Body of pancreas (tissue), 4 donors: ENCODE measurements around the gene YWHAG. TPM values are rescaled to one million over a fixed set of nuclear protein-coding genes. Genes with fewer than 3 reads are reported as not detected.
"Not testable (repeated sequence)": the region's sequence is repeated elsewhere in the genome, so short reads cannot be mapped to it uniquely, and the experiment has no call there.

Source experiments
- ATAC-seq: fragments of 150-250 bp; one replicate; pipeline ENCODE4 v1.9.1; 2016
- DNase-seq, 4 donors: peaks; one replicate each; pipeline ENCODE4 v3.0.0-alpha.2; 2019
- H3K27ac ChIP-seq, 4 donors: fragments of 200-600 bp; sonication (generic); 1 replicate in 3 of 4; 2 replicates in 1 of 4; pipeline versions ENCODE4 v1.5.1 to v1.6.1; 2016 to 2019; ENCODE audit warnings: mild to moderate bottlenecking in 1 of 4, mixed read lengths in 1 of 4, moderate library complexity in 1 of 4
- H3K27me3 ChIP-seq, 2 donors: fragments of 200-600 bp; sonication (generic); one replicate each; pipeline ENCODE4 v1.6.0; 2016; ENCODE audit warnings: mild to moderate bottlenecking in 1 of 2
- H3K36me3 ChIP-seq, 2 donors: fragments of 200-600 bp; sonication (generic); replicated peaks in 1 of 2; 2 replicates each; pipeline ENCODE4 v1.5.1; 2016; ENCODE audit warnings: low read depth in 2 of 2; ENCODE audit not compliant: insufficient read depth in 1 of 2
- H3K4me1 ChIP-seq: fragments of 200-600 bp; sonication (generic); one replicate; pipeline ENCODE4 v1.6.0; 2016
- H3K4me3 ChIP-seq, 2 donors: fragments of 200-600 bp; sonication (generic); 1 replicate in 1 of 2; 2 replicates in 1 of 2; pipeline ENCODE4 v1.5.1; 2016 to 2019
- H3K9me3 ChIP-seq, 3 donors: fragments of 200-600 bp; sonication (generic); 1 replicate in 2 of 3; 2 replicates in 1 of 3; pipeline ENCODE4 v1.5.1; 2016
- POLR2A ChIP-seq, 3 donors: fragments of 450-650 bp; IDR thresholded peaks; one replicate each; pipeline ENCODE4 v1.6.1; 2016; ENCODE audit warnings: antibody characterized with exemption in 3 of 3, mild to moderate bottlenecking in 2 of 3
- WGBS, 2 donors: methylation state at CpG; one replicate each; pipeline ENCODE4 v1.1.5; 2017; 5-methylcytosine and 5-hydroxymethylcytosine counted together
- intact Hi-C: fragments of 100-400 bp; cut with DNase I; formaldehyde crosslinking; loops from one replicate; pipeline ENCODE4 v1.15.1; 2023
- total RNA-seq, 2 donors: library from RNA; depleted of rRNA; stranded (reverse); fragments of >200 nt; gene quantifications; one replicate each; pipeline ENCODE4 v1.1.0, GENCODE V29; 2016
- TF ChIP-seq, protein P1 (sequence below), 7 experiments: fragments of 450-650 bp in 4 of 7; fragments of 200-600 bp in 3 of 7; sonication (generic) in 3 of 7; IDR thresholded peaks; one replicate each; pipeline ENCODE4 v1.5.1; 2016 to 2019; ENCODE audit warnings: antibody characterized with exemption in 7 of 7

YWHAG gene
- total RNA-seq, 2 donors from 2014 or later = 24.1 to 60.0 TPM

GRCh38 chr7:76390092-76390491 lies 31.3 kb upstream of the YWHAG start:
- Histone ChIP-seq H3K9me3 (no peaks in the 10 kb centered on the region), H3K27ac (no peak overlapping the region), H3K36me3 (no peaks in the 10 kb centered on the region), H3K4me3 (no peak overlapping the region), H3K4me1 (peaks cover 22% of the 10 kb centered on the region), H3K27me3 (no peaks in the 10 kb centered on the region)
- no peak for TF ChIP-seq POLR2A (IDR thresholded peaks at IDR 0.05)
- TF ChIP-seq, protein P1, sequence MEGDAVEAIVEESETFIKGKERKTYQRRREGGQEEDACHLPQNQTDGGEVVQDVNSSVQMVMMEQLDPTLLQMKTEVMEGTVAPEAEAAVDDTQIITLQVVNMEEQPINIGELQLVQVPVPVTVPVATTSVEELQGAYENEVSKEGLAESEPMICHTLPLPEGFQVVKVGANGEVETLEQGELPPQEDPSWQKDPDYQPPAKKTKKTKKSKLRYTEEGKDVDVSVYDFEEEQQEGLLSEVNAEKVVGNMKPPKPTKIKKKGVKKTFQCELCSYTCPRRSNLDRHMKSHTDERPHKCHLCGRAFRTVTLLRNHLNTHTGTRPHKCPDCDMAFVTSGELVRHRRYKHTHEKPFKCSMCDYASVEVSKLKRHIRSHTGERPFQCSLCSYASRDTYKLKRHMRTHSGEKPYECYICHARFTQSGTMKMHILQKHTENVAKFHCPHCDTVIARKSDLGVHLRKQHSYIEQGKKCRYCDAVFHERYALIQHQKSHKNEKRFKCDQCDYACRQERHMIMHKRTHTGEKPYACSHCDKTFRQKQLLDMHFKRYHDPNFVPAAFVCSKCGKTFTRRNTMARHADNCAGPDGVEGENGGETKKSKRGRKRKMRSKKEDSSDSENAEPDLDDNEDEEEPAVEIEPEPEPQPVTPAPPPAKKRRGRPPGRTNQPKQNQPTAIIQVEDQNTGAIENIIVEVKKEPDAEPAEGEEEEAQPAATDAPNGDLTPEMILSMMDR (IDR thresholded peaks at IDR 0.05) = no peak
- no peak for DNase-seq
- intact Hi-C loops = loop anchor here (5.0 kb wide), 1 partner anchor 38 kb away; no protein-coding TSS in a partner anchor
- ATAC-seq = no peak
- WGBS, 2 donors = 94 to 100% methylated on average over 1 to 13 of the region's 13 CpGs

- DNase-seq, H3K27me3 ChIP-seq, H3K4me3 ChIP-seq, H3K36me3 ChIP-seq, H3K9me3 ChIP-seq, ATAC-seq, H3K27ac ChIP-seq, intact Hi-C loops: not testable (repeated sequence)
- peaks cover 12% of the 10 kb centered on the region for H3K4me1 ChIP-seq
- 91 to 95% methylated on average over 6 of the region's 6 CpGs for WGBS, 2 donors
Observed at GRCh38 chr7:76387789-76388188, 29.0 kb upstream of the YWHAG start.

DNA sequence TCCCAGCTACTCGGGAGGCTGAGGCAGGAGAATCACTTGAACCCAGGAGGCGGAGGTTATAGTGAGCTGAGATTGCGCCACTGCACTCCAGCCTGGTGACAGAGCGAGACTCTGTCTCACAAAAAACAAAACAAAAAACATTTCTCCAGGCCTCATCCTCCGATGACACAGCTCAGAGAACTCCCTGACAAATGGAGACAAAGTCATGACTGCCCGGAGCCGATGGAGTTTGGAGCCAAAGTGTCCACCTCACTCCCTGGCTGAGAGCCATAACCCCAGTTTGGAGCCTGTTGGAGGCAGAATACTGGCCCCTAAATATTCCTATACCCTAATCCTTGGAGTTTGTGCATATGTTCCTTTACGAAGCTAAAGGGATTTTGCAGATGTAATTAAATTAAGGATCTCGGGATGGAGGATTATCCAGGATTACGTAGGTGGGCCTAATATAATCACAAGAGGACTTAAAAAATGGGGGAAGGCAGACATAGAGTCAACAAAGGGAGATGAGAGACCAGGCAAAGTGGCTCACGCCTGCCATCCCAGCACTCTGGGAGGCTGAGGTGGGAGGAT lies 28.0 kb upstream of the YWHAG start:
- H3K4me1 ChIP-seq = peaks cover 2% of the 10 kb centered on the region
- intact Hi-C loops = no loop called here
- H3K4me3 ChIP-seq = no peak overlapping the region
- H3K27ac ChIP-seq = no peak overlapping the region
- 90 to 96% methylated on average over 10 to 11 of the region's 11 CpGs for WGBS, 2 donors
- DNase-seq (no peak), ATAC-seq (no peak)
- H3K36me3 ChIP-seq = no peaks in the 10 kb centered on the region
- no peak for TF ChIP-seq POLR2A (IDR thresholded peaks at IDR 0.05)
- TF ChIP-seq, protein P1 (IDR thresholded peaks at IDR 0.05) = no peak
- H3K9me3 ChIP-seq = no peaks in the 10 kb centered on the region
- no peaks in the 10 kb centered on the region for H3K27me3 ChIP-seq

DNA sequence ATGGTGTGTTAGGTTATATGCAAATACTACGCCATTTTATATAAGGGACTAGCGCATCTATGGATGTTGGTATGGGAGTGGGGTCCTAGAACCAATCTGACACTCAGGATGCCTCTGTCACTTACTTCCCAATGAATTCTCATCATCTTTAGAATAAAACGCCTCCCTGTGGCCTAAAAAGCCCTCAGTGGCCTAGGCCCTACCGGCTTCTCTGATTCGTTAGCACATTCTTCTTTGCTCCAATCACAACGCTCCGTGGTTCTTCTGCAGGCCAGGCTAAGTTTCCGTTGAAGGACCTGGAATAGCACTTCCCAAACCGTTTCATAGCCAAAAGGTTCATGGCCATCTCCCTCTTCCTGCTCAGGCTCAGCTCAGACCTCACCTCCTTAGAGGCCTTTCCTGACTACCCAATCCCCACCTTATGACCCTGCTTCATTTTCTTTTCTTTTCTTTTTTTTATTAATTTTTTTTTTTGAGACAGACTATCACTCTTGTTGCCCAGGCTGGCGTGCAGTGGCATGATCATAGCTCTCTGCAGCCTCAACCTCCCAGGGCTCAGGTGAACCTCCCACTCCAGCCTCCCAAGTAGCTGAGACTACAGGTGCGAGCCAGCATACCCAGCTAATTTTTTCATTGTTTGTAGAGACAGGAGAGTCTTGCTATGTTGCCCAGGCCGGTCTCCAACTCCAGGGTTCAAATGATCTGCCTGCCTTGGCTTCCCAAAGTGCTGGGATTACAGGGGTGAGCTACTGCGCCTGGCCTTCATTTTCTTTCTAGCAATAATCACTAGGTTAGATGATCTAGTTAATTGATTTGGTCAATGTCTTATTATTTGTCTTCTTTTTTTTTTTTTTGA lies 24.5 kb upstream of the YWHAG start:
- H3K36me3 ChIP-seq = no peaks in the 10 kb centered on the region
- peaks cover 17% of the 10 kb centered on the region for H3K4me1 ChIP-seq
- ATAC-seq (no peak), DNase-seq (no peak)
- WGBS, 2 donors = 82 to 84% methylated on average over 13 of the region's 13 CpGs
- no peak for TF ChIP-seq POLR2A (IDR thresholded peaks at IDR 0.05)
- TF ChIP-seq, protein P1 (IDR thresholded peaks at IDR 0.05) = no peak
- intact Hi-C loops = no loop called here
- no peaks in the 10 kb centered on the region for H3K9me3 ChIP-seq
- no peaks in the 10 kb centered on the region for H3K27me3 ChIP-seq
- H3K4me3 ChIP-seq = no peak overlapping the region
- H3K27ac ChIP-seq = no peak overlapping the region

- intact Hi-C loops = no loop called here
- ATAC-seq (no peak), DNase-seq (no peak)
- no peaks in the 10 kb centered on the region for H3K27me3 ChIP-seq
- no peak overlapping the region for H3K27ac ChIP-seq
- no peaks in the 10 kb centered on the region for H3K9me3 ChIP-seq
- peaks cover 17% of the 10 kb centered on the region for H3K4me1 ChIP-seq
- no peak overlapping the region for H3K4me3 ChIP-seq
- no peak for TF ChIP-seq POLR2A (IDR thresholded peaks at IDR 0.05)
- TF ChIP-seq, protein P1 (IDR thresholded peaks at IDR 0.05) = no peak
- no peaks in the 10 kb centered on the region for H3K36me3 ChIP-seq
- WGBS, 2 donors = 88 to 94% methylated on average over 7 of the region's 7 CpGs
Observed at GRCh38 chr7:76381814-76382213, 23.0 kb upstream of the YWHAG start.
